LNCaP clone FGC (cell line): ENCODE results near the gene WDTC1.
"Not testable (repeated sequence)": the region's sequence is repeated elsewhere in the genome, so short reads cannot be mapped to it uniquely, and the experiment has no call there.

ENCODE experiments used
- DNase-seq: peaks from one replicate; pipeline ENCODE4 v3.0.0-alpha.2; 2011; ENCODE audit warnings: low read depth
- H3K4me3 ChIP-seq: 2 replicates; pipeline ENCODE4 v1.5.1; 2011; ENCODE audit warnings: mild to moderate bottlenecking, low read depth, low read length, control low read depth
- CTCF ChIP-seq: IDR thresholded peaks from 2 replicates; pipeline ENCODE4 v1.5.1; 2012; ENCODE audit warnings: mild to moderate bottlenecking; ENCODE audit not compliant: control insufficient read depth, insufficient read depth; ENCODE audit errors: extremely low read depth

The WDTC1 gene

GRCh38 chr1:27216466-27216865 lies 18.0 kb upstream of the WDTC1 start:
- TF ChIP-seq CTCF, result no peak
- no peak overlapping the region for H3K4me3 ChIP-seq
- no peak for DNase-seq

GRCh38 chr1:27217401-27217800 lies 17.0 kb upstream of the WDTC1 start:
- H3K4me3 ChIP-seq, result no peak overlapping the region
- DNase-seq, result no peak
- no peak for TF ChIP-seq CTCF

- no peak for DNase-seq
- no peak for TF ChIP-seq CTCF
Measured at GRCh38 chr1:27218736-27219135, 15.7 kb upstream of the WDTC1 start.

GRCh38 chr1:27220096-27220495 lies 14.3 kb upstream of the WDTC1 start:
- H3K4me3 ChIP-seq, result no peak overlapping the region
- TF ChIP-seq CTCF, result no peak
- no peak for DNase-seq

More at GRCh38 chr1:27218736-27219135, 15.7 kb upstream of the WDTC1 start:
- H3K4me3 ChIP-seq, result no peak overlapping the region

GRCh38 chr1:27220702-27221497 lies 13.5 kb upstream of the WDTC1 start:
- H3K4me3 ChIP-seq, result not testable (repeated sequence)

GRCh38 chr1:27225621-27226020 lies 8.8 kb upstream of the WDTC1 start:
- TF ChIP-seq CTCF, result no peak
- no peak overlapping the region for H3K4me3 ChIP-seq
- DNase-seq, result no peak

More at GRCh38 chr1:27220702-27221497, 13.5 kb upstream of the WDTC1 start:
- not testable (repeated sequence) for DNase-seq

GRCh38 chr1:27227765-27228164 lies 6.7 kb upstream of the WDTC1 start:
- no peak overlapping the region for H3K4me3 ChIP-seq
- no peak for DNase-seq
- TF ChIP-seq CTCF, result no peak
